CD14-positive monocyte (primary cell): Measurements from ENCODE around the gene LRP10. TPM values are rescaled to one million over a fixed set of nuclear protein-coding genes. Genes with fewer than 3 reads are reported as not detected.

Experiments
- DNase-seq, 3 donors: peaks; one replicate each; pipeline ENCODE4 v3.0.0-alpha.2; 2011 to 2022
- H2AFZ ChIP-seq: 2 replicates; pipeline ENCODE4 v1.6.0; 2012; ENCODE audit warnings: mild to moderate bottlenecking, low read depth, low read length, inconsistent platforms; ENCODE audit not compliant: insufficient read depth, poor library complexity, severe bottlenecking
- H3K27ac ChIP-seq, 2 donors: 1 replicate in 1 of 2; 2 replicates in 1 of 2; pipeline ENCODE4 v1.5.1; 2012 to 2013; ENCODE audit warnings: low read length in 2 of 2, control low read depth in 1 of 2, inconsistent platforms in 1 of 2, low read depth in 1 of 2, mild to moderate bottlenecking in 1 of 2
- H3K27me3 ChIP-seq, 2 donors: one replicate each; pipeline versions ENCODE4 v1.6.0 to v1.6.1; 2011 to 2013; ENCODE audit warnings: low read length in 2 of 2; ENCODE audit not compliant: control insufficient read depth in 2 of 2, insufficient read depth in 2 of 2
- H3K36me3 ChIP-seq, 2 donors: replicated peaks in 1 of 2; 1 replicate in 1 of 2; 2 replicates in 1 of 2; pipeline versions ENCODE4 v1.5.1 to v1.6.1; 2012 to 2013; ENCODE audit warnings: low read length in 2 of 2, control low read depth in 1 of 2, inconsistent platforms in 1 of 2, mild to moderate bottlenecking in 1 of 2; ENCODE audit not compliant: insufficient read depth in 2 of 2, control insufficient read depth in 1 of 2
- H3K4me1 ChIP-seq, 2 donors: 1 replicate in 1 of 2; 2 replicates in 1 of 2; pipeline versions ENCODE4 v1.5.1 to v1.6.1; 2012 to 2013; ENCODE audit warnings: low read length in 2 of 2, control low read depth in 1 of 2, inconsistent platforms in 1 of 2, mild to moderate bottlenecking in 1 of 2, moderate library complexity in 1 of 2; ENCODE audit not compliant: insufficient read depth in 2 of 2, control insufficient read depth in 1 of 2
- H3K4me2 ChIP-seq: replicated peaks from 2 replicates; pipeline ENCODE3; 2012; ENCODE audit warnings: low read length, moderate library complexity, mild to moderate bottlenecking; ENCODE audit not compliant: poor library complexity, severe bottlenecking; ENCODE audit errors: extremely low read depth
- H3K4me3 ChIP-seq, 3 experiments: fragments of 200-600 bp in 1 of 3; sonication (generic) in 1 of 3; replicated peaks in 1 of 3; 1 replicate in 2 of 3; 2 replicates in 1 of 3; pipeline ENCODE4 v1.5.1; 2011 to 2013; ENCODE audit warnings: low read length in 3 of 3, mild to moderate bottlenecking in 3 of 3, control low read depth in 2 of 3, low read depth in 2 of 3, inconsistent platforms in 1 of 3, moderate library complexity in 1 of 3
- H3K79me2 ChIP-seq: 2 replicates; pipeline ENCODE4 v1.6.0; 2012; ENCODE audit warnings: mild to moderate bottlenecking, control low read depth, inconsistent platforms, low read length, moderate library complexity; ENCODE audit not compliant: insufficient read depth
- H3K9ac ChIP-seq: 2 replicates; pipeline ENCODE4 v1.6.0; 2017; ENCODE audit warnings: low read length, mild to moderate bottlenecking; ENCODE audit not compliant: insufficient read depth, poor library complexity, severe bottlenecking
- H3K9me3 ChIP-seq, 2 donors: replicated peaks in 1 of 2; 1 replicate in 1 of 2; 2 replicates in 1 of 2; pipeline versions ENCODE4 v1.5.1 to v1.6.1; 2012 to 2013; ENCODE audit warnings: low read length in 2 of 2, control low read depth in 1 of 2; ENCODE audit not compliant: control insufficient read depth in 1 of 2, insufficient read depth in 1 of 2
- H4K20me1 ChIP-seq: 2 replicates; pipeline ENCODE4 v1.6.0; 2012; ENCODE audit warnings: mild to moderate bottlenecking, low read length, control low read depth, moderate library complexity; ENCODE audit not compliant: insufficient read depth
- H3K27ac Mint-ChIP-seq, 7 donors: one replicate each; pipeline ENCODE4 v1.8.0; 2020; ENCODE audit warnings: mild to moderate bottlenecking in 7 of 7, mixed read lengths in 7 of 7, moderate library complexity in 6 of 7, inconsistent platforms in 2 of 7
- H3K27me3 Mint-ChIP-seq, 3 donors: one replicate each; pipeline ENCODE4 v1.8.0; 2021 to 2022; ENCODE audit warnings: low read depth in 3 of 3, mild to moderate bottlenecking in 3 of 3, mixed read lengths in 3 of 3, moderate library complexity in 3 of 3, inconsistent platforms in 1 of 3
- H3K36me3 Mint-ChIP-seq, 2 donors: one replicate each; pipeline ENCODE4 v1.8.0; 2020; ENCODE audit warnings: mixed read lengths in 2 of 2, inconsistent platforms in 1 of 2, mild to moderate bottlenecking in 1 of 2
- H3K4me1 Mint-ChIP-seq: one replicate; pipeline ENCODE4 v1.8.0; 2020; ENCODE audit warnings: mild to moderate bottlenecking, mixed read lengths
- H3K4me3 Mint-ChIP-seq, 2 donors: one replicate each; pipeline ENCODE4 v1.8.0; 2020; ENCODE audit warnings: mild to moderate bottlenecking in 2 of 2, mixed read lengths in 2 of 2, moderate library complexity in 1 of 2
- H3K9me3 Mint-ChIP-seq, 7 donors: one replicate each; pipeline ENCODE4 v1.8.0; 2020 to 2022; ENCODE audit warnings: mixed read lengths in 7 of 7, mild to moderate bottlenecking in 6 of 7, moderate library complexity in 6 of 7, inconsistent platforms in 2 of 7
- CTCF ChIP-seq: fragments of 200-600 bp; IDR thresholded peaks from one replicate; pipeline ENCODE4 v1.8.0; 2022; ENCODE audit warnings: antibody characterized with exemption, mild to moderate bottlenecking
- whole genome bisulfite sequencing: methylation state at CpG from one replicate; pipeline ENCODE4 v1.1.5; 2013; ENCODE audit warnings: missing lambda C conversion rate; ENCODE audit not compliant: insufficient coverage; 5-methylcytosine and 5-hydroxymethylcytosine counted together
- intact Hi-C, 2 donors: fragments of 100-400 bp; cut with micrococcal nuclease; formaldehyde crosslinking; loops; one replicate each; pipeline versions ENCODE4 v1.15.0 to v1.15.1; 2023
- polyA plus RNA-seq, 3 donors: library from polyadenylated mRNA; depleted of rRNA in 1 of 3; unstranded in 2 of 3; stranded (reverse) in 1 of 3; fragments of 300-500 nt in 2 of 3; fragments of >200 nt in 1 of 3; fragmentation: Illumina TruSeq in 2 of 3; gene quantifications; 1 replicate in 2 of 3; 2 replicates in 1 of 3; pipeline ENCODE4 v1.2.3, GENCODE V29; 2012 to 2021

LRP10 gene
- polyA plus RNA-seq, 3 donors = 39.0 to 65.1 (median 51.5) TPM

GRCh38 chr14:22887990-22888378 lies 16.4 kb downstream of the LRP10 start:
- no peak overlapping the region for H3K4me3 ChIP-seq

GRCh38 chr14:22888662-22889061 lies 17.1 kb downstream of the LRP10 start:
- H3K27ac ChIP-seq = no peak overlapping the region
- no CpG with 5 or more reads among the region's 4 CpGs for WGBS
- Mint-ChIP-seq H3K4me3 (no peak overlapping the region), H3K27me3 (peaks cover 21 to 35% (median 22%) of the 10 kb centered on the region in 3 donors), H3K9me3 (peaks cover 0 to 8% (median 3%) of the 10 kb centered on the region in 7 donors), H3K4me1 (peaks cover 20% of the 10 kb centered on the region), H3K36me3 (peaks cover 21 to 22% of the 10 kb centered on the region in 2 donors), H3K27ac (peak overlapping the region in 1 of 7 donors; percentile 50)
- H3K36me3 ChIP-seq = peaks cover 0 to 13% of the 10 kb centered on the region in 2 donors
- H2AFZ ChIP-seq = no peak overlapping the region
- no peak overlapping the region for H3K4me3 ChIP-seq
- H3K27me3 ChIP-seq = peaks cover 0 to 20% of the 10 kb centered on the region in 2 donors
- H3K4me1 ChIP-seq = peaks cover 12 to 15% of the 10 kb centered on the region in 2 donors
- no peak for TF ChIP-seq CTCF
- no peak overlapping the region for H3K4me2 ChIP-seq
- no peaks in the 10 kb centered on the region for H3K79me2 ChIP-seq
- intact Hi-C loops = no loop called here
- H3K9me3 ChIP-seq = no peaks in the 10 kb centered on the region
- no peak overlapping the region for H3K9ac ChIP-seq
- DNase-seq = no peak
- no peaks in the 10 kb centered on the region for H4K20me1 ChIP-seq

More at GRCh38 chr14:22887990-22888378, 16.4 kb downstream of the LRP10 start:
- DNase-seq = no peak
- Histone ChIP-seq H3K9me3 (no peaks in the 10 kb centered on the region), H3K27ac (no peak overlapping the region), H3K79me2 (no peaks in the 10 kb centered on the region), H2AFZ (no peak overlapping the region), H3K4me2 (no peak overlapping the region), H3K27me3 (peaks cover 0 to 20% of the 10 kb centered on the region in 2 donors), H3K9ac (no peak overlapping the region), H4K20me1 (no peaks in the 10 kb centered on the region), H3K36me3 (peaks cover 0 to 6% of the 10 kb centered on the region in 2 donors), H3K4me1 (peaks cover 12 to 15% of the 10 kb centered on the region in 2 donors)
- 88% methylated on average over 5 of the region's 5 CpGs for WGBS
- Mint-ChIP-seq H3K27me3 (peaks cover 22 to 40% (median 26%) of the 10 kb centered on the region in 3 donors), H3K27ac (no peak overlapping the region), H3K9me3 (peaks cover 0 to 8% (median 3%) of the 10 kb centered on the region in 7 donors), H3K4me1 (peaks cover 20% of the 10 kb centered on the region), H3K36me3 (peaks cover 14 to 17% of the 10 kb centered on the region in 2 donors), H3K4me3 (peak overlapping the region in 1 of 2 donors; percentile 94)
- TF ChIP-seq CTCF = no peak
- intact Hi-C loops = no loop called here
